Muscle of arm (tissue), 14 donors: Measurements from ENCODE around the gene CD3E. TPM values are rescaled to one million over a fixed set of nuclear protein-coding genes. Genes with fewer than 3 reads are reported as not detected.

Experiments used
- DNase-seq: peaks from one replicate; pipeline ENCODE4 v3.0.0-alpha.2; 2013
- long read RNA-seq, 11 donors: transcript quantifications; one replicate each; lab custom pipeline, GENCODE V29; 2026
- polyA plus RNA-seq, 12 donors: library from polyadenylated mRNA; unstranded; fragments of 120-200 nt; gene quantifications; one replicate each; pipeline ENCODE4 v1.2.1, GENCODE V29; 2013; ENCODE audit not compliant: insufficient read length in 12 of 12

The CD3E gene
- 1 to 10 TPM in 3 of 12 donors, under 1 TPM in 7, not detected in 2; 0.32 to 9.9 (median 0.56) TPM for polyA plus RNA-seq
- long read RNA-seq, donor 1 = 0 reads
- long read RNA-seq, donor 2 = 0 reads
- long read RNA-seq, donor 3 = 0 reads
- long read RNA-seq, donor 4 = 0 reads
- long read RNA-seq, donor 5 = 0 reads
- long read RNA-seq, donor 6 = 0 reads
- long read RNA-seq, donor 7, partial matches to known transcripts = 9 of 9 reads
- long read RNA-seq, donor 7, other reads (novel, unspliced or antisense) = 0 of 9 reads
- long read RNA-seq, donor 8 = 0 reads
- long read RNA-seq, donor 9 = 0 reads
- long read RNA-seq, donor 10 = 0 reads
- long read RNA-seq, donor 11 = 0 reads

DNA sequence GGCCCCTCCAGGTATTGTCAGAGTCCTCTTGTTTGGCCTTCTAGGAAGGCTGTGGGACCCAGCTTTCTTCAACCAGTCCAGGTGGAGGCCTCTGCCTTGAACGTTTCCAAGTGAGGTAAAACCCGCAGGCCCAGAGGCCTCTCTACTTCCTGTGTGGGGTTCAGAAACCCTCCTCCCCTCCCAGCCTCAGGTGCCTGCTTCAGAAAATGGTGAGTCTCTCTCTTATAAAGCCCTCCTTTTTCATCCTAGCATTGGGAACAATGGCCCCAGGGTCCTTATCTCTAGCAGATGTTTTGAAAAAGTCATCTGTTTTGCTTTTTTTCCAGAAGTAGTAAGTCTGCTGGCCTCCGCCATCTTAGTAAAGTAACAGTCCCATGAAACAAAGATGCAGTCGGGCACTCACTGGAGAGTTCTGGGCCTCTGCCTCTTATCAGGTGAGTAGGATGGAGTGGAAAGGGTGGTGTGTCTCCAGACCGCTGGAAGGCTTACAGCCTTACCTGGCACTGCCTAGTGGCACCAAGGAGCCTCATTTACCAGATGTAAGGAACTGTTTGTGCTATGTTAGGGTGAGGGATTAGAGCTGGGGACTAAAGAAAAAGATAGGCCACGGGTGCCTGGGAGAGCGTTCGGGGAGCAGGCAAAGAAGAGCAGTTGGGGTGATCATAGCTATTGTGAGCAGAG is at the start of gene CD3E:
Gene CD3E, plus strand, starts transcription at position 163 of the 681 bp plus-strand sequence. Its CDS starts 223 bp downstream, at position 386.
- no peak for DNase-seq

DNA sequence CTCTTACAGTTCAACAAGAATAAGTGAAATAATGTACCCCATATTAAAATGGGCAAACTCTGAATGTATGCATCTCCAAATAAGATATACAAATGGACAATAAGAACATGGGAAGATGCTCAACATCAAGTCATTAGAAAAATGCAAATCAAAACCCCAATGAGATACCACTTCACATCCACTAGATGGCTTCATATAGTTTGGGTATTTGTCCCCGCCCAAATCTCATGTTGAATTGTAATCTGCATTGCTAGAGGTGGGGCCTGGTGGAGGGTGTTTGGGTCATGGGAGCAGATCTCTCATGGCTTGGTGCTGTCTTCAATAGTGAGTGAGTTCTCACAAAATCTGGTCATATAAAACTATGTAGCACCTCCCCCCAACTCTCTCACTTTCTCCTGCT is 46.1 kb upstream of the CD3E start:
- no peak for DNase-seq

DNA sequence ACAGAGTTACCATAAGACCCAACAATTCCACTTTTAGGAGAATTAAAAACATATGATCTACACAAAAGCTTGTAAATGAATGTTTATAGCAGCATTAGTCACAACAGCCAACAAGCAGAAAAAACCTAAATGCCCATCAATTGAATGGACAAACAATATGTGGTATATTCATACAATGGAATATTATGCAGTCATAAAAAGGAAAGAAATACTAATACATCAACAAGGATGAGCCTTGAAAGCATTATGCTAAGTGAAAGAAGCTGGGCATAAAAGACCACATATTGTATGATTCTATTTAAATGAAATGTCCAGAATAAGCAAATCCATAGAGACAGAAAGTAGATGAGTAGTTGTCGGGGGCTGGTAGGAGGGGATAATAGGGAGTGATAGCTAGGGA is 45.4 kb upstream of the CD3E start:
- no peak for DNase-seq

DNA sequence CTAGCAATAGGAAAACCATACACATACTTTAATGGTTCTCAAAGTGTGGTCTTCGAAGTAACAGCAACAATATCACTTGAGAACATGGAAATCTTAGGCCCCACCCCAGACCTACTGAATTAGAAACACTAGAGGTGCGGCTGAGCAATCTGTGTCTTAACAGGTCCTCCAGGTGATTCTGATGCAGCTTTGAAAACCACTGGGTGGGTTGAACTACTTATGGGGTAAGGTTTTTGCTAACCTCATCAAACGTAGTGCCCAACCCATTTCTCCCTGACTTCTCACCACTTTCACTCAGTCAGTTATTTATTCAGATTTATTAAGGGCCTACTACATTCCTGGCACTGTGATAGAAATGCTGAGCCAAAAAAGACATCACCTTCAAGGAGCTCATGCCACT is 44.2 kb upstream of the CD3E start:
- DNase-seq = no peak

DNA sequence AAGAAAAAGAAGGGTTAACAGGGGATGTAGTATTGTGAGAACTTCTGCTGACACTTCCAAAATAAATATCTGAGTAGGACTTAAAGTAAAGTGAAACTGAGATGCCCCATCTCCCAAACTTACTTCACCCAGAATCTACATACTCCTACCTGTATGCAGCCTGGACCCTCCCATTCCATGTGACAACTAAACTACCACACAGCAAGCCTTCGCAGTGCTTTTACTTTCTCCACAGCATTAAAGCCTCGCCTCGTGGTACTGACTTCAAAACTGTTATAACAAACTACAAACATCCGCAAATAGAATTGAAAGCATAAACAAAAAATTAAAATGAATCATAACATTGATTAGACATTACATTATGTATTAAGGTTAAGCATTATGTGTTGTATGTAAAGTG is 41.4 kb upstream of the CD3E start:
- no peak for DNase-seq

DNA sequence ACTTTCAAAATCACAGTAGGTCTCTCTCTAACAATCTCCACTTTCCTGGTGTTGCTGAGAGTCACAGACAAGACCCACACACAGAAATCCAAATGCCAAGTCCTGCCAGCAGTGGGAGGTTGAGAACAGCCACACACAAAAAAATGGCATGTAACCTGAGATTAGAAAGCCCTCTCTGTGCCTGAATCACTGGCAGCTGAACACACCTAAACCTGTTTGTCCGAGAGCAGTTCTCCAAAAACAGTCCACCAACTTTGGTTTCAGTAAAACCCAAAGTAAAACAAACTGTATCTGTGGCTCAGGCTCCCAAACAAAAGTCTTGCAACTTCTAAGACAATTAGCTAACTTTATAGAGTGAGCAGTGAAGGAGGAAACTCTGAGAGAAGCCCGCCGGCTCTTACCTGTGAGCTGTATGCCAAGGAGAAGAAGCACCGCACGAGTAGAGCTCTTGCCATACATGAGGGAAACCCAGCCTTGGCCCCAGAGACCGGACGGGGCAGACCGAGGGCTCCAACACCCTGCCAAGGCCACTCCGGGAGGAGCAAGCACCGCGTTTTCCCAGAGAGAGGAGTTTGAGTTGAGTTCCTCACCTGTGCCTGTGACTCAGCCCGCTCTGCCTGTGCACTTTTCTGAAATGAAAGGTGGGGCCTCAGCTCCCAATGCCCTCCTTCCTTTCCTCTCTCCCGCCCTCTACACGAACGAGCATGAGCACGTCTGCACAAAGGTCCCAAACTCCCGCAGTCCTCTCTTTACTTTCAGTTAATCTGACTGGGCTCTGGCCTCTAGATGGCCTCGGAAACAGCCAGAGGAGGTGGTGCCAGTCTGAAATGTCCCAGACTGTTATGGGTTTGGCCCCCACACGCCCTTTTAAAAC is 40.6 kb upstream of the CD3E start, which contains the start of gene MPZL2:
Gene MPZL2, minus strand, starts transcription at position 603 of the 874 bp plus-strand sequence. Its CDS starts 144 bp downstream, at position 459.
- no peak for DNase-seq

DNA sequence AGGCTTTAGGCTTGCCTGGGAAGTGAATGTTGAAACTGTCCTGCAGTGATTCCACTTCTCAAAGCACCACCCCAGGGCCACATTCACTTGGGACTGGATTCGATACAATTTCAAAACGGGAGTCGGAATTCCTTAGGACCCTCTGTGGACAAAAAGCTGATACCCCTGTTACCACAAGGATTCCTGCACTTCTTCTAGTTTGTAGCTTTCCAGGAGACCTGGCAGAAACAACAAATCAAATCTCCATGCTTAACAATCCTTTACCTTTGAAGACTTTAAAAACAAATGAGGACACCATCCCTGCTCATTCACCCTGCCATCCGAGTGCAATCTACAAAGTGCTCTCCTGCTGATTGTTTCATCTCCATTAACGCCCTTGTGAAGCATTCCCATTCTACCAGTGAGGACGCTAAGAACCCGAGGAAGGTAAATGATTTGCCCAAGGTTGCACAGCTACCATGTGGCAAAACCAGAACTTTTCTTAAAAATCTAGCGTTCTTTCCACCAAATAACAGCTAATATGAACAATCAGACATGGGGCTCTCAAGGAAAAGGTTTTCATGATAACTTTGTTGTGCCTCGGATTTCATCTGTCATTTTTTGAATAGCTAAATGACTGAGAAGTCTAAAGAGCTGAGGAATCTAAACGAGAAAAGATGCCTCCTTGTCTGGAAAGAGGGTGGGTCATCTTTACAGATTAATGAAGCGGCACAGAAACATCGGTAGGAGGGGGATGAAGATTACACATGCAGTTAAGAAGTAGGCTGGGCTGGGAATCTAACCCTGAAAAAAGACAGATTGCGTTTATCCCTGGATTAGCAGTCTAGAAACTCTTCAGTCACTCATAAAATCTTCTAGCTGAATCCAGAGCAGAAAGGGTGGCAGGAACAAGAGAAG is 39.7 kb upstream of the CD3E start:
- no peak for DNase-seq

DNA sequence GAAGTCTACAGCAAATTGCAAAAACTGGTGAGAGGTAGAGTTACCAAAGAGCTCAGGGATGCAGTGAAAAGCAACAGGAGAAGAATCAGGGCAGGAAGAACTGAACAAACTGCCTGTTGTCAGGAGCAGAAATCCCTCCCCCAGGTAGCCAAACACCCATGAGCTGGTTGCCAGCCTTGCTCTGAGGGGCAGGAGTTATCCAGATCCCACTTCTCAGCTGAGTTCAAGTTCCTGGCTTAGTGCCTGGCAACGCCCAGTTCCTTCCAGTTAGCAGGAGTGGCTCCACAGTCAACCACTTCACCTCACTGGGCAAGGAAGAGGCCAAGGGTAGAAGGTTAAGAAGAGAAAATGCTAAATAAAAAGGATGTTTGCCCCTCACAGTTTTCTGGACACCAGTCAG is 38.6 kb upstream of the CD3E start:
- DNase-seq = no peak

DNA sequence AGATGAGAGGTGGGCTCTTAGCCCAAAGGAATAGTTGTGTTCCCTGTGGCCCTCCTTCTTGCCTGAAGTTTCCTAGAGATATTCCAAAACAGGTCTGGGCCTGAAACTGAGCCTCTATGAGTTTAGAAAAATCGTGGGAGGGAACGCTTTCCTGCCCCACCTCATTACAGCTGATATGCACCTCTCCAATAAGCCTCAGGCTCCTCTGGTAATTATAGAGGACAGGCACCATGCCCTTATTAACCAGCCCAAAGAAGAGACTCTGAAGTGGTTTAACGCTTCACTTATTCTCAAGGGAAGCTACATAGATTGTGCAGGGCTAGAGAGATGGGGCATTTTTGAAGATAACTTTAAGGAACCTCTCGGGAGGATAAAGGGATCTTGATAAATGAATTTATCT is 37.0 kb upstream of the CD3E start:
- no peak for DNase-seq

DNA sequence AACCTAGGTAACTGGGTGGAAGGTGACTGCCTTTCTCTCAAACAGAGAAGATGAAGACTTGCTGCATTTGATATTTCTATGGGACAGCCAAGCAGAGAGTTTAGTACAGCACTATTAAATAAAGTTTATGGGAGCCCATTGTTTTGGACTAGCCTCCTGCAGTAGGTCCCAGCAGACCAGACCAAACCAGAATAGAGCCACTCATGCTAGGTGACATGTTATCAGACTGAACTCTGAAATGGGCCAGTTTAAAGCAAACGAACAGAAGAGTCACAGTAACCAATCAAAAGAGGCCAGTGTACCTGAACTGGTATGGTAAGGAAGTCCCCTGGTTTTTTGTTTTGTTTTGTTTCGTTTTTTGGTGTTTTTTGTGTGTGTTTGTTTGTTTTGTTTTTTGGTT is 32.5 kb upstream of the CD3E start:
- DNase-seq = no peak

DNA sequence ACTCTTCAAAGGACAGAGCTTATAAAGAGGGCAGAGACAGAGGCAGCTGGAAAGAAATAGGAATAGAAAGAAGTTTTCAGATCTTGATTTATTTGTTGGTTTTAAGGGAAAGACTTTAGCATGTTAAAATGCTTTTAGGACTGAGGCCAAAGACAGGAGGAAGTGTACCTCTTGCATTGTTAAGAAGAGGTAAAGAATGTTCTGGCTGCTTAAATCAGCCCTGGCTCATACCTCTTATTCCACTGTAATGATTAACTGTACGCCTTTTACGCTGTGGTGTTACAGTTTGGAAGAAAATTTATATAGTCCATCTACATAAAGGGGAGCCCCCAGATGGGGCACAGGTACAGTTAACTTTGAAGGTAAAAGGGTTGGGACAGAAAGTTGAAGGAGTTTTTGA is 30.3 kb upstream of the CD3E start:
- DNase-seq = no peak

DNA sequence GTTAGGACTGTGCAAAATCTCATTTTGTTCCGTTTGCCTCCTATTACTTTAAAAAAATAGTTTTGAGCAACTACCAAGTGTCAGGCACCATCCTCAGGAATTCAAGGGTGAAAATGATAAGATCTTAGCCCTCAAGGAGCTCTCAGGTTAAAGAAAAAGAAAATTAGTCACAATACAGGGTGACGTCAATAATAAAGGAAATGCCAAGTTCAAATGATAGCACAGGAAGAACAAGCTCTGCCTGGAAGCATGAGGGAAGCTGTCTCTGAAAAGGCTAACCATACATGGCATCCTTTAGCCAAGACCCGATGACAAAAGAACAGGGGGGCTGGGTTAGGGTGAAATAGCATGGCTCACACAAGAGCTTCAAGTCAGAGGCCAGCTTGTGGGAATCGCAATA is 29.4 kb upstream of the CD3E start:
- DNase-seq = no peak

DNA sequence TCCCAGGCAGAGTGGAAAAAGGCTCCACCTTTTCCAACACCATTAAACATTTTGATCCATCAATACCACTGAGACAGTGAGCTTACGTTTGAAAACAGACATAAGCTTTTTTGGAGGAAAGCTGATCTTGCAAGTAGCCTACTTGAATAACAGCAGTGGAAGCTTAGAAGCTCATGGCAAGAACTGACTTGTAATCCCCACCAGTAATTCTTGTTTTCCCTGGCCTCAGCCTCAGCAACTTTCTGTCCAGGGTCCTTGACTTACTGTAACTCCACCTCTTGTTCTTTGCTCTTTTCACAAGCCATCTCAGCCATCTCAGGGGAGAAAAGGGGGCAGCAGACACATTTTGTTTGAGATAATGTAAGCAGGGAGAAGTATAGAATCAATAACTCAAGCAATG is 28.1 kb upstream of the CD3E start:
- DNase-seq = no peak

DNA sequence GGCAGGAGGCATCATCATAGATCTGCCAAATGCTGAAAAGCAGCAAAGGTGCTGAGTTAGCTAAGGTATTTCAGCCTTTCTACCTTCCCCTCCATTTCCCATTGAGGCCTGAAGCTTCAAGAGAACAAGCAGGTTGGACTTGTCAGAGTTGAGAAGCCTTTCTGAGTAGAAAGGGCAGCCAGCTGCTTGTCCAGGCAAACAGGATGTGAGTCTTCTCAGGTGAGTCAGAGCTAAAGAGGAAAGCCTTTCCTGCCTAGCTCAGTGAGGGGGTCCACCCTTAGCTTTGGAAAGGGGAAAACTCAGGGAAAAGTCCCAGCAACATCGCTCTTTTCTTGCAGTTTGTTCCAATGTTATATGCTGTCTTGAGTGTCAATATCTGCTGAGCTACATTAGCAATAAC is 27.2 kb upstream of the CD3E start:
- DNase-seq = no peak

DNA sequence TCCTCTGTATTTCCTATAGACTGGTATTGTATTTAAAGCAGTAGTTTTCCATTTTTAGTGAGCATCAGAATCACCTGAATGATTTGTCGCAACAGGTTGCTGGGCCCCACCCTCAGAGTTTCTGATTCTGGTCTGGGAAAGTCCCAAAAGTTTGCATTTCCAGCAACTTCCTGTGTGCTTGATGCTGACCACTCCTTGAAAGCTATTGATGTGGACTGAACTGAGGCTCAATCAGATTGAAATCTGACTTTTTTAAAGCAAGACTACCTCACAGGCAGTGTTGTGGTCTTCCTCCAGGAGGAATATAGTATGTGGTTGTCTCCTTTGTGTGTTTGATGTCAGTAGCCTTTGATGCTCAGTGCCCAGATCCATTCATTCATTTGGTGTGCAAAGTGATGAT is 23.2 kb upstream of the CD3E start:
- DNase-seq = no peak

DNA sequence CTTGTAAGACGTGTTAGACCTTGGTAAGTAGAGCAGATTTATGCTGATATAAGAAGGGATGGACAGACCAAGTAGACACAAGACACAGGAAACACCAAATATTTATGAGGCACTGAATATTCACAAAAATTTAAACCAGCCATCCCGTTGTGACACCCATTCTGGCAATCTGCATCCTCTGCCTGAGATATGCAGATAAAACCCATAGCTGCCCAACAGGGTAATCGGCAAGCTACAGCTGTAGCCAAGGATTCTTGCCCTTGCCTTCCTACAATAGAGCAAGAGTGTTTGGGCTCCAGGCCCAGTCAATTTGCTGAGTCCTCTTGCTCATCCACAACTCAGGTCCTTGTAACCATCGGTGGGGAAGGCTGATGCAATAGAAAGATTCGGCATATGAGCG is 21.9 kb upstream of the CD3E start:
- DNase-seq = no peak

DNA sequence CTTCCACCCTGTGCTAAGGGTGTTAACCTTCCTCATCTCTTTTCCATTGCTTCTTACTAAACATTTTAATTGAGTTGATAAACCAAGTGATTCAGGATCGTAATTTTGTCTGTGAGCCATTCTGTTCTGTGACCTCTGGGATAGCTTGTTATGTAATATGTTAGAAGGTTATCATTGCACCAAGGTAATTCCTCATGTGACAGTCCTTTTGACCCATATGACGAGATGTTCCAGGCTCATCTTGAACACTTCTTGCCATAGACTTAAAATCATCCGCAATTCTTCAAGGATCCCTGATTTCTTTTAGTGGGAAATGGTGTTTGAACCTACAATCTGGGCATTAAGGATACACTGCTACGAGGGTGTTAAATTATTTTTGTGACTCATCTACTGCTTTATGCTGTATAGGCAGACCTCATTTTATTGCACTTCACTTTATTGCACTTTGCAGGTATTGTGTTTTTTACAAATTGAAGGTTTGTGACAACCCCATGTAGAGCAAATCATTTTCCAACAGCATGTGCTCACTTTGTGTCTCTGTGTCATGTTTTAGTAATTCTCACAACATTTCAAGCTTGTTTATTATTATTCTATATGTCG is 21.4 kb upstream of the CD3E start:
- DNase-seq = no peak

DNA sequence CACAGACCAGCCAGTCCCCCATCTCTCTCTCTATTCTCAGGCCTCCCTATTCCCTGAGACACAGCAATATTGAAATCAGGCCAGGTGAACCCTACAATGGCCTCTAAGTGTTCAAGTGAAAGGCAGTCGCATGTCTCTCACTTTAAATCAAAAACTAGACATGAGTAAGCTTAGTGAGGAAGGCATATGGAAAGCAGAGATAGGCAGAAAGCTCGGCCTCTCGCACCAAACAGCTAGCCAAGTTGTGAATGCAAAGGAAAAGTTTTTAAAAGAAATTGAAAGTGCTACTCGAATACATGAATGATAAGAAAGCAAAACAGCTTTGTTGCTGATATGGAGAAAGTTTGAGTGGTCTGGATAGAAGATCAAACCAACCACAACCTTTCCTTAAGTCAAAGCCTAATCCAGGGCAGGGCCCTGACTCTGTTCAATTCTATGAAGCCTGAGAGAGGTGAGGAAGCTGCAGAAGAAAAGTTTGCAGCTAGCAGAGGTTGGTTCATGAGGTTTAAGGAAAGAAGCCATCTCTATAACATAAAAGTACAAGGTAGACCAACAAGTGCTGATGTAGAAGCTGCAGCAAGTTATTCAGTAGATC is 20.7 kb upstream of the CD3E start:
- DNase-seq = no peak

DNA sequence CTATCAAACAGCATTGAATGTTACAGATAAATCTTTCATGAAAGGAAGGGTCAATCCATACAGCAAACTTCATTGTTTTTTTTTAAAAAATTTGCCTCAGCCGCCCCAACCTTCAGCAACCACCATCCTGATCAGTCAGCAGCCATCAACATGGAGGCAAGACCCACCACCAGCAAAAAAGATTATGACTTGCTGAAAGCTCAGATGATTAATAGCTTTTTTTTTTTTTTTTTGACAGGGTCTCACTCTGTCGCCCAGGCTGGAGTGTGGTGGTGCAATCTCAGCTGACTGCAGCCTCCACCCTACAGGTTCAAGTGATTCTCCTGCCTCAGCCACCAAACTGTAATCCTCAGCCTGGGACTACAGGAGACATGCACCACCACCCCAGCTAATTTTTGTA is 18.0 kb upstream of the CD3E start:
- DNase-seq = no peak

DNA sequence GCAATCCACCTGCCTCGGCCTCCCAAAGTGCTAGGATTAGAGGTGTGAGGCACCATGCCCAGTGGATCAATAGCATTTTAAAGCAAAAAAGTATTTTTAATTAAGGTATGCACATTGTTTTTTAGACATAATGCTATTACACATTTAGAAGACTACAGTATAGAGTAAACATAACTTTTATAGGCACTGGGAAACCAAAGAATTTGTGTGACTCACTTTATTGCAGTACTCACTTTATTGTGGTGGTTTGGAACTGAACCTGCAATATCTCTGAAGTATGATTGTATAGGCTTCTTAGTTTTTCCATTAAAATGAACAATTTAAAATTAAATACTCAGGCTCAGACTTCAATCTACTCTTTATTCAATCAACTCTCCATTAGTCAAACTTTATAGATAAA is 17.5 kb upstream of the CD3E start:
- DNase-seq = no peak

DNA sequence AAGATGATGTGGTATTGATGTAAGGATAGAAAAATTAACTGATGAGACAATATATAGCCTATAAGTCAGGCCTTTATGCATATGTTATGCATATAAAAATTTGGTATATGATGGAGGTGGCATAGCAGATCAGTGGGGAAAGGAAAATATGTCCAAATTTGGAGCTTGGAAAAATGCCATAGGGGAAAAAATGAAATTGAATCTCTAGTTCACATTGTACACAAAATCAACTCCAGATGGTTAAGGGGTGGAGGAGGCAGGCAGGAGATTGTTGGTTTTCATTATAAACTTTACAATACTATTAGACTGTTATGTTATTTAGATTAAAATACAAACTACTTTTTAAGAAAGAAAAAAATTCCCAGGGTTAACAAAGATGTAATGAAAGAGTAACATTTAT is 15.1 kb upstream of the CD3E start:
- DNase-seq = peak; percentile 22
